Lower lobe of right lung (tissue), 2 donors: ENCODE data around the gene EDN2. TPM values are rescaled to one million over a fixed set of nuclear protein-coding genes. Genes with fewer than 3 reads are reported as not detected.
A peak's percentile ranks its signal among the peaks of the same experiment; 100 is the strongest.

Experiments used
- ATAC-seq, 2 donors: fragments of 200-7000 bp; cut with Tn5 transposase; one replicate each; pipeline ENCODE4 v1.9.1; 2020 to 2022; ENCODE audit warnings: mild to moderate bottlenecking in 2 of 2, moderate library complexity in 2 of 2
- DNase-seq: peaks from one replicate; pipeline ENCODE4 v3.0.0-alpha.2; 2020
- H3K27ac ChIP-seq: fragments of 200-600 bp; one replicate; pipeline ENCODE4 v1.8.0; 2022
- H3K27me3 ChIP-seq: fragments of 200-600 bp; one replicate; pipeline ENCODE4 v1.8.0; 2022; ENCODE audit warnings: low read depth
- H3K36me3 ChIP-seq: fragments of 200-600 bp; one replicate; pipeline ENCODE4 v1.8.0; 2022; ENCODE audit warnings: mild to moderate bottlenecking
- H3K4me1 ChIP-seq: fragments of 200-600 bp; one replicate; pipeline ENCODE4 v1.8.0; 2022
- H3K4me3 ChIP-seq: fragments of 200-600 bp; one replicate; pipeline ENCODE4 v1.8.0; 2022; ENCODE audit warnings: mild to moderate bottlenecking
- H3K9me3 ChIP-seq: fragments of 200-600 bp; one replicate; pipeline ENCODE4 v1.8.0; 2022
- CTCF ChIP-seq: fragments of 200-600 bp; IDR thresholded peaks from one replicate; pipeline ENCODE4 v1.8.0; 2022; ENCODE audit warnings: antibody characterized with exemption, mild to moderate bottlenecking
- intact Hi-C: fragments of 100-400 bp; cut with DNase I; formaldehyde crosslinking; loops from one replicate; pipeline ENCODE4 v1.11.0; 2022
- total RNA-seq: library from RNA; stranded (reverse); fragmentation: NEBNext Ultra II Directional; extraction: Animal tissue kit (Norgen Biotek cat#: 25700); gene quantifications from one replicate; pipeline ENCODE4 v1.2.1, GENCODE V29; 2021
- donor health status: DM: no; HTN: yes; CAD: no; lungs with severe emphysema.

EDN2 gene
- total RNA-seq, 1 donor from 2014 or later = 2.1 TPM

DNA sequence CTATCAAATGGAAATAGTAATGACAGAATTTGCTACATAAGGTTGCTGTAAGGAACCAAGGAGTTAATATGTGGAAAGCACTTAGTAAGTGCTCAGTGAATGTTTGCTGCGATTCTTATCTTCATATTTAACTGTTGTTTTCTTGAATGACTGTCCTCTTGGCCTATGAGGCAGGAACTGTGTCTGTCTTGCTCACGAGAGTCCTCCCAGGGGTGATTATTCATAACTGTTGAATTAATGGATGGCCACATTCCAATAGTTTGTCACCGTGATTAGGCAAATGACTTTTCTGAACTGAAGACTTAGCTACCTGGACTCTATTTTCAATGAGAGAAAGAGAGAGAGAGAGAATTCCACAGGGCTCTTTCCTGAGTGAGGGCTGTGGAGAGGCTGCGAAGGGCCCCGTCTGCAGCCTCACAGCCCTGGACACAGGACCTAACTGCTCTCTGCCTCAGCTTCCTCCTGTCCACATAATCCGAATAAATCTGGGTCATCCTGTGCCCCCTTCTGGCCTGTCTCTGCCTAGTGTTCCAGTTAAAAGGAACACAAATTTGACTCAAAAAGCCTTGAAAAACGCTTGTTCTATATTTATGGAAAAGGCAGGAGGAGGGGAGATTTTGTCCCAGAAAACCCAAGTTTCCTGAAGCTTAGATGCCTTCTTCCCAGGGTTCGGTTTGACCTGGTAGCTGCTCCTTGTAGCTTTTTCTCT, 8.5 kb downstream of the EDN2 start:
- no peak for DNase-seq
- H3K4me3 ChIP-seq = no peak overlapping the region
- no peaks in the 10 kb centered on the region for H3K27me3 ChIP-seq
- peaks cover 50% of the 10 kb centered on the region for H3K4me1 ChIP-seq
- H3K36me3 ChIP-seq = no peaks in the 10 kb centered on the region
- no peak overlapping the region for H3K27ac ChIP-seq
- intact Hi-C loops = no loop called here
- no peak for TF ChIP-seq CTCF
- ATAC-seq = peak in 1 of 2 donors; percentile 31
- H3K9me3 ChIP-seq = no peaks in the 10 kb centered on the region

DNA sequence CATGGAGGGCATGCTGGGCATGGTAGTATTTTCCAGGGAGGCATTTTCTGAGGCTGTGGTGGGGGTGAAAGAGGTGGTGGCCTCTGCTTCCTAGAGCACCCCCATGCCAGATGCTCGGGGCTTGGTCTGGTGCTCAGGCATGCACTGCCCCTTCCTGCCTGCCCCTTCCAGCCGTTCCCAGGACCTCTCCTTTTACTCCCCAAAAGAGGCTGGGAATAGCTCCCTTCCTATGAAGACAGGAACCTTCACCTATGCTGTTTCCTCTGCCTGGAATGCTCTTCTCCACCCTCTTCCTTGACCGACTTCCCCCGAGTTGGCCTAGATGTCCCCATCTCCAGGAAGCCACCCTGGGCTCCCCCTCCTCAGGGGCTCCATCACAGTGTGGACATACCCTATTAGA, 9.1 kb downstream of the EDN2 start:
- TF ChIP-seq CTCF = no peak
- Histone ChIP-seq H3K27me3 (no peaks in the 10 kb centered on the region), H3K4me1 (peaks cover 50% of the 10 kb centered on the region), H3K4me3 (no peak overlapping the region), H3K36me3 (no peaks in the 10 kb centered on the region), H3K27ac (peak overlapping the region; percentile 31), H3K9me3 (no peaks in the 10 kb centered on the region)
- DNase-seq = no peak
- intact Hi-C loops = no loop called here
- ATAC-seq = no peak

GRCh38 chr1:41474490-41475271, 9.8 kb downstream of the EDN2 start:
- Histone ChIP-seq H3K9me3 (no peaks in the 10 kb centered on the region), H3K4me1 (peaks cover 50% of the 10 kb centered on the region), H3K36me3 (no peaks in the 10 kb centered on the region), H3K4me3 (no peak overlapping the region), H3K27me3 (no peaks in the 10 kb centered on the region), H3K27ac (peak overlapping the region; percentile 31)
- ATAC-seq (peak; percentile 65 to 80), DNase-seq (peak; percentile 66)
- intact Hi-C loops = no loop called here
- no peak for TF ChIP-seq CTCF

DNA sequence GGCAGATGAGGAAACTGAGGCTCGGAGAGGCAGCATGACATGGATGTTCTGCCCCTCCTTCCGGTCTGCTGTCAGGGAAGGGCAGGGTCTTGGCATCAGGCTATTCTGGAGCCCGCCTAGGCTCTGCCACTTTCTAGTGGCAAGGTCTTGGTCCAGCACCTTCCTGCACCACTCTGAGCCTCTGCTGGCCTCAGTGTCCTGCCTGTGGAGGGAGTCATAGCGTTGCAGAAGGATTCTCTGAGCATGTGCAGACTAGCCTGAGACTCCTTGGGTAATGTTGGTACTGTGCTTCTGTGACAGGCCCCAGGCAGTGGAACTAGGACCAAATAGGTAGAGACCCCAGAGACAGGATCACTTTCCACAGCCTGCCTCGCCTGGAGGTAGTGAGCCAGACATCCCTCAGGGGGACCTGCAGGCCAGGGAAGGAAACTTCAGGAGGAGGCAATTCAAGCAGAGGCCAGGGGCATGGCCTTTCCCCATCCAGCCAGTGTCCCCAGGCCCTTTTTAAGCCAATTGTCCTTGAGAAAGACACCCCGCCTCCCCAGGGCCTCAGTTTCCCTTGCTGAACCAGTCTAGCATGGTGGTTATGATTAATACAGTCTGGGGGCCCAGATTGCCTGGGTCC, 10.6 kb downstream of the EDN2 start:
- DNase-seq = no peak

More for the DNA sequence above, 10.6 kb downstream of the EDN2 start:
- Histone ChIP-seq H3K4me3 (no peak overlapping the region), H3K27ac (peak overlapping the region; percentile 31), H3K4me1 (peaks cover 46% of the 10 kb centered on the region), H3K27me3 (no peaks in the 10 kb centered on the region), H3K36me3 (no peaks in the 10 kb centered on the region), H3K9me3 (no peaks in the 10 kb centered on the region)
- intact Hi-C loops = no loop called here
- no peak for TF ChIP-seq CTCF
- no peak for ATAC-seq
